GM21717 (cell line): Measurements from ENCODE around the gene CAPZA1.

ENCODE experiments used
- ATAC-seq: cut with Tn5 transposase; IDR thresholded peaks from one replicate; pipeline ENCODE4 v1.9.1; 2021; ENCODE audit warnings: mild to moderate bottlenecking, moderate library complexity; ENCODE audit not compliant: unreplicated experiment

Gene CAPZA1

DNA sequence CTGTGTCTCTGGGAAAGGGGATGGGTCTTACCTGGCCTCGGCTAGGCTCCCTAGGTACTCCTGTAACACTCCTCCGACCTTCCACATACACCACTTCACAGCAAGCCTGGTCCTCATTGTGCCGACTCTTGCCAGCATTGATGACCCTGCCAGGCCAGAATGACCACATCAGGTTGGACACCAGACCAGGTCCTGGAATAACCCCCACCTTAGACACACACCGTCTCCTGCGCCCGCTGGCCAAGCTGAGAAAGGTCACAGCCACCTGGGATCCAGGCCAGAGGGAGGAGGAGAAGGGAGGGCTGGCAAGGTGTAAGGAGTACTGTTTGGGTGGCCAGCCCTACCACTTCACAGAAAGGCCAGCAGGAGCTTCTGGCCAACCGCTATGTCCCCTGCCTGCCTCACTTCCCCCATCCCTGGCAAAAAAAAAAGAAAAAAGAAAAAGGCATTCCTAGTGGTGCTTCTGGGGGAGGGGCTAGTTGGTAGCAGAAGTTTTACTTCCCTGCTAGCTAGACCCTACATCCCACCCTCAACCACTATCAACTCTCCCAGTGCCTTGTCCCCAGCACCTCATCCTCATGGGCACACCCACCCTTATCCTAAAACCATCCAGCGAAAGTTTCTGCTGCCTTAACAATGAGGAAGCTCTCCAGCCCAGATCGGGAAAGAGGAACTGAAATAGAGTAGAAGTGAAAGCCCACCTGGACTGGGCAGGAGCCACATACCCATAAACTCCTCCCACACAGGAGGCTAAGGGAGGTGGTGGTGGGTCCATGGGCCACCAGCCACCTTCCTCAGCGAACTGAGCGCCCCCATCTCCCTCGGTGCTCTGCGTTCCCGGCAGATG, 94.1 kb downstream of the CAPZA1 start:
- no peak for ATAC-seq

DNA sequence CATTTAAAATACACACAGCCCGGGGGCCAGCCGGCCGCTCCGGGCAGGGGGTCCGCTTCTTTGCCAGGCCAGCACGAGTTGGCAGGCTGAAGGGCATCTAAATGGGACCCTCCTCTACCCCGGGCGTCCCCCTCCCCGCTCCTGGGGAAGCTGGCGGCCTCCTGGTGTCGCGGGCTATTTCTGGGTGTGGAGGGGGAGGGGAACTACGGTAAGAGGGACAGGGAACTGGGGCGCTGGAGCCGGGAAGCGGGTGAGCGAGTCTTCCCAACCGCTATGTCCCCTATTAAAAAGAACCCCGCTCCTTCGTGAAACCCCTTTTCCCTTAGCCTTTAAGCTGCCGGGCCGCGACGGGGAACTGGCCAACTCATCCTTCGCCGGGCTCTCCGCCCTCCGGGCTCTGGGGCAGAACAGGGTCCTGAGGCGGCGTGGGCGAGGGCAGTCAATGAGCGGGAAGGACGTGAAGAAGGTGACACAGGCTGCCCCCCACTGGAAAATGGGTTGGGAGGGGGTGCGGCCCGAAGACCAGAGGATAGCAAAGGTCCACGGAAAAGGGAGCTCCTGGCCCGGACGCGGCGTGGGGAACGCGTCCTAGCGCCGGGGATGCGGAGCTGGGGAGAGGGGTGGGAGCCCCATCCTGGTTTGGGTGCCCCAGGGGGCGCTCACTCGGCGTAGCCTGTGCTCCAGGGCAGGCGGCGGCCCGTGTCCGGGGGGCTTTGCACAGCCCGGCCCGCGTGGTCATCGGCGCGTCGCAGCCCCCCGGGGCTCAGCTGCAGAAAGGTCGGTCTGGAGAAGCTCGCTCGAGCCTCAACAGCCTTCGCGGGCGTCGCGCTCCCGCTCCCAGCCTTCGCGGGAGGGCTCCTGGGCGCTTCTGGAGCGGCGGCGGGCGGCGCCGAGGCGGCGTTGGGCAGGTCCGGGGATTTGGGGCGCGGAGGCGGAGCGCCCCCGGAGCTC, 95.0 kb downstream of the CAPZA1 start:
- peak; percentile 19 for ATAC-seq

DNA sequence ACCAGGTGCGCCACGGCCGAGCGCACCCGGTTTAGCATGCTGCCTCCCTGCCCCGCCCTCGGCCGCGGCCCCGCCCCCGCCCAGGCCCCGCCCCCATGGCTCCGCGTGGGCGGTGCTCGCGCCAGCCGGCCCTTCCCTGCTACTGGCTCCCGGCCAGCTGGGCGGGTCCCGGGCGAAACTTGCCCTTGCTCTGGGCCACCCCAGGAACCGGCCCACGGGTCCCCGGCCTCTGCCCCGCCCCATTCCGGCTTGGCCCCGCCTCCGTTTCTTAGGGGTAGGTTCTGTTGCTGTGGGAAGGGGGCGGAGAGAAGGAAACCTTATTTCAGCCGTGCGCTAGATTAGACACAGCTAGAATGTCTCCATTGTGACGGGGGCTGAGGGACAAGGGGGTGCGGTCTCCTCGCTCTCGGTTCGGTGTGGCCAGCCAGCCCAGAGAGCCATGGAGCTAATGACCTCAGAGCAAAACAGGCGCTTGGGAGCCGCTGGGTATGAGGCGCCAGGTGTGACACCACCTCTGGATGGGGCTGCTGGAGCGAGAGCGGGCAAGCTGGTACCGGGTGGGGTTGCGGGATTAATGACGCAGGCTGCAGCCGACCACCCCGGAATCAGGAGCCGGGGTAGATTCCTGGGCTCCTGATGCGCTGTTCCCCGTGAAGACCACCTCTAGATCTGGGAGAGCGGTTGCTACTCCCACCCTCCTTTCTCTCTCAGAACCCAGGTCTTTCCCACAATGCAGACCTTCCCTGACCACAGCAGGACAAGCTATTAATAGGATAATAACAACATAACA, 95.8 kb downstream of the CAPZA1 start, which contains the start of gene PPM1J:
PPM1J (minus strand) TSS at position 69 of the 790 bp plus-strand sequence; CDS start at position 38, 31 bp downstream.
- ATAC-seq = peak; percentile 75

DNA sequence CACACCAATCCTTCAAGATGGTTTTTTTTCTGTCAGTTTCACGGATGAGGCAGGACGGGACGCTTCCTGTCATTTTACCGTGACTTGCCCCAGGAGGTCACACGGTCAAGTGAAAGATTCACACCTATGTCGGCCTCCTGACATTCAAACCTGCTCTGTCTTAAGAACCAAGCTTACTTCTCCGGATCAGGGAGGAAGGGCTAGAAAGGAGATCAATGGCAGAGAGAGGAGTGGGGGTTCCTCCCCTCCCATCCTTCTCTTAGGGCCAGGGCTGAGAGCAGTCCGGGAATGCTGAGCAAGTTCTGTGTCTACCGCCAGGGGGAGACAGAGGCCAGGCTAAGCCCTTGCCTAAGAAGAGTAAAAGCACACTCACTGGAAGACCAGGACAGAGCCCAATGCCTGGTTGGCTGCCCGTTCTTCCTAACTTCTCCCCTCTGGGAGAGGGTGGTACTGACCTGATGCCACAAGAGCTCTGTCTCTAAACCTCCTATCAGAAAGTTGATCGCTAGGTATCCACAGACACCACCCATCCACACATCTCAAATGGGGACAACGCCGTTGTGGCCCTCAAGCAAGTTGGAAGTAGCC, 96.6 kb downstream of the CAPZA1 start:
- ATAC-seq = no peak

DNA sequence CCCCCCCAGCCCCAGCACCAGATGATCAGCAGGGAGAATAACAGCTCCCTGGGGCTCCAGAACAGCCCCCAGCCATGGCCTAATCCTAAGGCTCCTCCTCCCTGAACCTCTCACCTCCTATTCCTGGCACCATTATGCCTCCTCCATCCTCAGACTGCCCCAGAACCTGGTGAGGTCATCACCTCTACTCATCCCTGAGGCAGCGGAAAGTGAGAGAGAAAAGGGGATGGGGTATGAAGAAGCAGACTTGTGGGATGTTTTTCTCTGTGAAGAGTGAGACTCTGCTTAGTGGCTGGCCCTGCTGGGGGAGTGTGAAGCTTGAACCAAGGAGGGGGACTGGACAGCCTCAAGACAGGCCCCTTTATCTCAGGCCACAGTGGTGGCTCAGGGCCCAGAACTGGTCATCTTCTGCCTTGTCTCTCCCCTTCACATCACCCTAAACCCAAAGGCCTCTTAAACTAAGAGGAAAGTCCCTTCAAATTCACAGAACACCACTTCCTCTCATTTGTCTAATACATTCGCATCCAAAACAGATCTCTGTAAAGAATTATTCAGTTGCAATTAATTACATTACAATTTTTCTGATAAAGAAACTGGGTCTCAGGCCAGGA, 97.7 kb downstream of the CAPZA1 start:
- no peak for ATAC-seq

DNA sequence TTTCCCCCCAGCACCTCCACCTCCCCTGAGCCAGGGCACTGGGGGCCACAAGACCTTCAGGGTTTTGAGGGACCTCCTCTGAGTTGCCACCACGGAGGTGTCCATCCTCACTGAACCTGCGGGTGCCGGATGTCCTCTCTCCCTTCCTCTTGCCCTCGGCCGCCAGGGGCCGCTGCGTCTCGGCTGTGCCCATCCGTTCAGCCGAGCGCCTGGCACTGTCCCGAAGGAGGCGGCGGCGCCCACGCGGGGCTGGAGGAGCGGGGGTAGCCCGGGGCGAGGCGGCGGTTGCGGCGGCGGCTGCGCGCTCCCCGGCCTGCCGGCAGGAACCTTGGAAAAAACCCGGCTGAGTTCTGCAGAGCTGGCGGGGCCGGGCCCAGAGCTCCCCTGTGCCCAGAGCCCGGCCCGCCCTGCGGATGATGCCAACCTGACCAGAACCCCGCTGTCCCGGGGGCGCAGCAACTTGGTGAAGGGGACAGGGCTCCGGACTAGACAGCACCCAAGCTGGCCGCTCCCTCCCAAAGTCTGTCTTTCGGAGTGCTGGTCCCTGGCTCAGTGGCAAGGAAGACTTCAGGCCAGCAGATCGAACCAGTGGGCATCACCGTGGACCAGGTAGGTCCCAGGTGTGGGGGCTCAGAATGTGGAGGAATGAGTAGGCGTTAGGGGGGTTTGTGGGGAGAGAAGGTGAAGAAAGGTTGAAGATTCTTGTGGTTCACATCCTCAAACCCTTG, 99.2 kb downstream of the CAPZA1 start:
- no peak for ATAC-seq

DNA sequence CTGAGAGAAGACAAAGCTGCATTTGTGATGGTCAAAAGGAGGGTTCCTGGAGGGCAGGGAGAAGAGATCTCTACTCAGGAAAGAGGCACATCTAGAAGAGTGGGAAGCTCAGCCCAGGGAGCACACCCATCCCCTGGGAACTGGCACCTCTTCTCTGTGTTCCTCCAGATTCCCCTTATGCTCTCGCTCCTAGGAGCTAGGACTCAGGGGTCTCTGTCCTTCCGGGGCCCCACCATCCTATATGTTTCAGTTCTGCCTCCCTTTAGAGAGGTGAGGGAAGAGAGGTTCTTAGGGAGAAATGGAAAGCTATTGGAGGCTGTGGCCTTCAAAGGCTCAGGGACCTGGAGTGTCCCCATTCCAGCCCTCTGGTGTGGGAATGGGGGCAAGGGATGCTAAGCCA, 100.1 kb downstream of the CAPZA1 start:
- no peak for ATAC-seq

DNA sequence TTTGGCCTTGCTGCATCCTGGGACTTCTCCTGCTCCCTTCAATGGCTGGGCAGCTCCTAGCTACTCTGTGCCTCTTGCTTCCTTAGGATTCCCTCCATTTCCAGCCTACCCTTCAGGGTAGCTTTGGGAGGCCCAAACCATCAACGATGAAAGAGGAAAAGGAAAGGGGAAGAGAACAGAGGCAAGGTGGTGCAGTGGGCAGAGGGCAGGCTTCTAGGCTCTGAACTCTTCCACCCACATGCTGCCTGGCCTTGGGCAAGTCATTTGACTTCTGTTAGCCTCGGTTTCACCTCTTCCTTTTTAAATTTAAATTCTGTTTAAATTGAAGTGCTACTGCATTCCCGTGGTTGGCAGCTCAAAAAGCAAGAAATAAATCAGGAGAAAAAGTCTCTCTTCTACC, 101.2 kb downstream of the CAPZA1 start:
- no peak for ATAC-seq
